Activated CD4-positive, alpha-beta memory T cell treated with anti-CD3 and anti-CD28 coated beads for 36 hours (primary cell): ENCODE data around the gene VSTM4. TPM values are rescaled to one million over a fixed set of nuclear protein-coding genes. Genes with fewer than 3 reads are reported as not detected.

Experiments
- CTCF ChIA-PET: fragments of 350-600 bp; sonication (Branson Sonifier 250); formaldehyde crosslinking; loops from one replicate; lab custom pipeline; 2021; ENCODE audit warnings: antibody characterized with exemption, inconsistent platforms; lab: Charles Lee
- POLR2A ChIA-PET: fragments of 350-600 bp; sonication (Branson Sonifier 250); formaldehyde crosslinking; loops from one replicate; lab custom pipeline; 2021; ENCODE audit warnings: antibody characterized with exemption; lab: Charles Lee
- DNase-seq: peaks from one replicate; pipeline ENCODE4 v3.0.0-alpha.2; 2020
- H3K27ac Mint-ChIP-seq: one replicate; pipeline ENCODE4 v1.8.0; 2021; ENCODE audit warnings: mixed read lengths
- H3K27me3 Mint-ChIP-seq: one replicate; pipeline ENCODE4 v1.8.0; 2021; ENCODE audit warnings: mixed read lengths
- H3K36me3 Mint-ChIP-seq: one replicate; pipeline ENCODE4 v1.8.0; 2021; ENCODE audit warnings: mixed read lengths
- H3K4me1 Mint-ChIP-seq: one replicate; pipeline ENCODE4 v1.8.0; 2021; ENCODE audit warnings: low read depth, mixed read lengths
- H3K4me3 Mint-ChIP-seq: one replicate; pipeline ENCODE4 v1.8.0; 2021; ENCODE audit warnings: mild to moderate bottlenecking, mixed read lengths
- H3K9me3 Mint-ChIP-seq: one replicate; pipeline ENCODE4 v1.8.0; 2021; ENCODE audit warnings: mixed read lengths
- intact Hi-C: fragments of 100-400 bp; cut with micrococcal nuclease; formaldehyde crosslinking; loops from one replicate; pipeline ENCODE4 v1.15.1; 2023
- total RNA-seq, 2 experiments: library from RNA; stranded (reverse); gene quantifications; one replicate each; pipeline ENCODE4 v1.2.3, GENCODE V29; 2021

VSTM4 gene
- total RNA-seq, 2 experiments from 2014 or later: 0.10 to 0.24 TPM

DNA sequence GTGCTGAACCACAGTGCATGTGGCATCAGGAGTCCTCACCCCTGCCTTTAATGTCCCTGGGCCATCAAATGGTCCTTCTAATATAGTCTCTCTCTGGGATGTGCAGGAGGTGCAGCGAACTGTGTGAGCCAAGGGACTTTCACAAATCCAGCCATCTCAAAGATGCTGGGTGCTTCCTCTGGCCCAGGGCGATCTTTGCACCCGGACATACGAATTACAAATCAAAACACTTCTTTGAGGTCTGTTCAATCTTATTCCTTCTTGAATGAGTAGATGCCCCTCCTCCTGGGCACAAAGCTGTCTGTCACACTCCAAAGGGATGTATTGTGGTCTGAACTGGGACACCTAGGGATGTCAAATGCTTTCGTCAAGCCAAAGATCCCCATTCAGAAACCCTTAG lies 60.6 kb downstream of the VSTM4 start:
- Mint-ChIP-seq H3K9me3 (peaks cover under 1% of the 10 kb centered on the region), H3K36me3 (no peaks in the 10 kb centered on the region), H3K4me1 (no peaks in the 10 kb centered on the region), H3K27me3 (peaks cover 3% of the 10 kb centered on the region), H3K4me3 (no peak overlapping the region), H3K27ac (no peak overlapping the region)
- DNase-seq: no peak
- ChIA-PET POLR2A (no interaction called here), CTCF (no interaction called here)
- intact Hi-C loops: no loop called here

DNA sequence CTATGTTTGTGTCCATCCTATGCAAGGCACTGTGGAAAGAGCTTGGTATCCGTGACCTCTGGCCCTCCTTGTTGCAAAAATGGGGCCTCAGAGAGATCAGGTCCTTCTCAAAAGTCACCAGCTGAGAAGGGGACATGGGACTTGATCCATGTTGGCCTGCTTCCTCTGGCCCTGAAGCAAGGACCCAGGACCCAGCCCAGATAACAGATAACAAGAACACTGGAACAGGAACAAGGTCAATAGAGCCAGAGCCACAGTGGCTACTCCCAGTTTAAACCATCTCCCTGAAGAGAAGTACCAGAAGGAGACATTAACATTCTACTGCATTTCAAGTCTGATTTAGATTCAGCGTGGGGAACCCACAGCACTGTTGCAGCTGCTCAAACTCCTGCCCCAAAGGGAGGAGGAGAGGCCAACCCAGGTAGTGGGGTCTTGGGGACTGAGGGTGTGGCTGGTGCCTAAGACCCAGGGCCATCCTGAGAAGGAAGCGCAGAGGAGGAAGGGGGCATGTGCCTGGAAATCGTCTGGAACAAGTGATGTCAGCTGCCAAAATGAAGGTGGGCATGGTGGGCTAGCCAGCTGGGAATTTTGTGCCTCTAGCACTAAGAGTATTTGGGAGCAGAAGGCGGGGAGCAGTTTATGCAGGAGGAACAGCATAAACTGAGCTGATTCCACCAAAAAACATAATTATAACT lies 61.2 kb downstream of the VSTM4 start:
- POLR2A ChIA-PET: no interaction called here
- CTCF ChIA-PET: interaction anchor here (1.0 kb wide), 1 partner anchor 24 kb away, joined by 3 read pairs; no protein-coding TSS in a partner anchor
- intact Hi-C loops: no loop called here
- no peak overlapping the region for H3K27ac Mint-ChIP-seq
- H3K36me3 Mint-ChIP-seq: no peaks in the 10 kb centered on the region
- no peak overlapping the region for H3K4me3 Mint-ChIP-seq
- no peaks in the 10 kb centered on the region for H3K9me3 Mint-ChIP-seq
- no peak for DNase-seq
- no peaks in the 10 kb centered on the region for H3K4me1 Mint-ChIP-seq
- H3K27me3 Mint-ChIP-seq: peaks cover 3% of the 10 kb centered on the region

DNA sequence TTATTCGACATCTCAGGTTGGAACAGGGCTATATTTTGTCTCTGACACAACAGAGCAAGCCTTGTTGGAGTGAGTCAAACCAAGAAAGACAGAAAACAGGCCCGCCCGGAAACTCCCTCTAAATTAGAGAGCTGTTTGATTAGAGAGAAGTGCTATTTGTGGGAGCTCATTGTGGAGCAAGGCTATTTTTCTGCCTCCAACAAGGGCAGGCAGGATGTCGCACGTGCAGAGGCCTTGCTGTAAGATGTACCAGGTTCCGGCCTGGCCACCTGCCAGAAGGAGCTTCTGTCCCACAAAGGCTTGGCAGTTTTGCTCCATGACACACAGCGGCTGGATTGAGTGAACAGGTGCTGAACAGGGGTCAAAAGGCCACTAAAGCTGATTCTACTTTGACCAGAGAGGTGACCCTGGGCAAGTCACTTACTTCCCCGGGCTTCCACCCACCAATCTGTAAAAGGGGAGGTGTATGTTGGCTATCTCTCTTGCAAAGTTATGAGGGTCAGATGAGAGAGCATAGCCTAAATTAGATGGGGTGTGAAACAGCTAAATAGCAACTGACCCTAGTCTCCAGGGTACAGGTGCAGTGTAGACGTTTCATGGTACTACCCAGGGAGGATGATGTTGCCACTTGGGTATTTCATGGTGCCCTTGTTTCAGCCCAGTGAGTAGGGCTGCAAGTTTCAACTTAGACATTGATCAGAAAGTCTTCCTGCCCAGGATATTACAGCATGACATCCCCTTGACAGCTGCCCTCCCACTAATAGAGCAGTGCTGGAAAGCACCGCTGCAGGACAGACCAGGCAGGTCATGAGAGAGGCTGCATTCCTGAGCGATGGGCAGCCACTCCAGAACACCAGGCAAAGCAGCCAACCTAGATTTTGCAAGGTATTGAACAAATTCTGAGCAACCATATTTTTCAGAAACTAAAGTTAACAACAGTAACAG lies 62.0 kb downstream of the VSTM4 start:
- peak; percentile 32 for DNase-seq

DNA sequence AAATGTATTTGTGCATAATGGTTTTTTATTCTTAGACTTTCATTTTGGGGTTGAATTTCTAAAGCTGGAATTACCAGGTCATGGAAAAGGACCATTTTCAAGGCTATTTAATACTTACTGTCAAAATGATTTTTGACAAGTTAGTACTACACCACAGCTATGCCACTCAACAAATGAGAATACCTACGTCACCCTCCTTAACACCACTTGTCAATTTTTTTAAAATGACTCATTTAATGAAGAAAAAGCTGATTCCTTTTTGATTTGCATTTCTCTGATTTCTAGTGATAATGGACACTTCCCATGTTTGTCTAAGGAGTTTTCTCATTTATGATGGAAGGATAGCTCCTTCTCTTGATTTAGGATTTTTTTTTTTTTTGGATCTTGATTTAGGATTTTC lies 63.3 kb downstream of the VSTM4 start:
- Mint-ChIP-seq H3K4me3 (no peak overlapping the region), H3K4me1 (no peaks in the 10 kb centered on the region), H3K27ac (no peak overlapping the region), H3K9me3 (no peaks in the 10 kb centered on the region), H3K36me3 (no peaks in the 10 kb centered on the region), H3K27me3 (peaks cover 6% of the 10 kb centered on the region)
- POLR2A ChIA-PET: no interaction called here
- intact Hi-C loops: no loop called here
- no peak for DNase-seq
- CTCF ChIA-PET: interaction anchor here (0.8 to 1.7 kb wide), 2 partner anchors 163 to 396 kb away, joined by 3 to 4 read pairs; no protein-coding TSS in a partner anchor

More for the DNA sequence above, 62.0 kb downstream of the VSTM4 start:
- ChIA-PET POLR2A (no interaction called here), CTCF (interaction anchor here (1.0 to 1.7 kb wide), 2 partner anchors 24 to 397 kb away, joined by 3 to 4 read pairs; no protein-coding TSS in a partner anchor)
- Mint-ChIP-seq H3K9me3 (no peaks in the 10 kb centered on the region), H3K27ac (no peak overlapping the region), H3K4me3 (no peak overlapping the region), H3K4me1 (no peaks in the 10 kb centered on the region), H3K36me3 (no peaks in the 10 kb centered on the region), H3K27me3 (peaks cover 3% of the 10 kb centered on the region)
- intact Hi-C loops: no loop called here

DNA sequence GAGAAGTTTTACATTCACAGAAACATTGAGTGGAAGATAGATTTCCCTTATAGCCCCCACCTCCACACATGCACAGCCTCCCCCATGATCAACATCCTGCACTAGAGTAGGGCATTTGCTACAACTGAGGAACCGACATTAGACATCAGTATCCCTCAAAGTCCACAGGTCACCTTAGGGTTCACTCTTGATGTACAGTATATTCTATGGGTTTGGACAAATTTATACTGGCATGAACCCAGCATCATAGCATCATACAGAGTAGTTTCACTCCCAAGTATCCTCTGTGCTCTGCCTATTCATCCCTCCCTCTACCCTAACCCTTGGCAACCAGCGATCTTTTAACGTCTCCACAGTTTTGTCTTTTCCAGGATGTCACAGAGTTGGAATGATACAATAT lies 64.4 kb downstream of the VSTM4 start:
- POLR2A ChIA-PET: no interaction called here
- no peaks in the 10 kb centered on the region for H3K9me3 Mint-ChIP-seq
- no peaks in the 10 kb centered on the region for H3K4me1 Mint-ChIP-seq
- H3K4me3 Mint-ChIP-seq: no peak overlapping the region
- no peak for DNase-seq
- intact Hi-C loops: no loop called here
- H3K36me3 Mint-ChIP-seq: no peaks in the 10 kb centered on the region
- no peak overlapping the region for H3K27ac Mint-ChIP-seq
- CTCF ChIA-PET: no interaction called here
- peaks cover 6% of the 10 kb centered on the region for H3K27me3 Mint-ChIP-seq

DNA sequence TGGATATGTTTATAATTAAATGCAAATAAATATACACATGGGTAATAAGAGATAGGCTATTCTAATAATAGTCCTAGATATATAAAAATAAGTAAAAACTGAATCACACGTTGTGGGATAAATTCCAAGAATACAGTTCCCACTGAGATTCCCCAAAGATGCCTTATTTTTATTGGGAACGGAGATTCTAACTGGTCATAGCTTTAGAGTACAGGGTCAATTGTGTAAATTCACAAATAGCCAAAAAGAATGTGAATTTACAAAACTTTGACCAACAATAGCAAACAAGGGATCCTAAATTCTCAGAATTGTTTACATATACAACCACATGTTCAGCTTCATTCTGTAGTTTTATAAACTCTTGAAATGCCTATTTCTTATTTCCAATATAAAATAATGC lies 65.0 kb downstream of the VSTM4 start:
- no peaks in the 10 kb centered on the region for H3K9me3 Mint-ChIP-seq
- H3K4me3 Mint-ChIP-seq: no peak overlapping the region
- ChIA-PET CTCF (no interaction called here), POLR2A (no interaction called here)
- no peak for DNase-seq
- no peaks in the 10 kb centered on the region for H3K36me3 Mint-ChIP-seq
- no peak overlapping the region for H3K27ac Mint-ChIP-seq
- no peaks in the 10 kb centered on the region for H3K4me1 Mint-ChIP-seq
- intact Hi-C loops: no loop called here
- H3K27me3 Mint-ChIP-seq: peaks cover 6% of the 10 kb centered on the region

DNA sequence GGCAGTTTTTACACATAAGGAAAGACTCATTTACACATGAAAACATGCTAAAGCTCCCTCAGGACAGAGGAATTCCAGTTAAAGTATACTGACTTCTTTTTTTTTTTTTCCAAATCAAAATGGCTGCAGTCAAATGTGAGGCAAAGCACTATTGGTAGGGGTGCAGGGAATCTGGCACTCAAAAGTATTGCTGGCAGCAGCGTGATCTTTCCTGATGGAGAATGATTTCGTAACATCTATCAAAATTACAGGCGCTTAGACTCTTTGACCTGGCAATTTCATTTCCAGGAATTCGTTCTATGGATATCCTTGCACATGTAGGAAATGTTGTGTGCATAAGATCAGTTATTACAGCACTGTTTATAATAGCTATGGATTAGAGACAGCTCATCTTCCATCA lies 65.7 kb downstream of the VSTM4 start:
- intact Hi-C loops: no loop called here
- Mint-ChIP-seq H3K4me3 (no peak overlapping the region), H3K27ac (no peak overlapping the region), H3K9me3 (no peaks in the 10 kb centered on the region), H3K4me1 (no peaks in the 10 kb centered on the region), H3K27me3 (peaks cover 6% of the 10 kb centered on the region), H3K36me3 (no peaks in the 10 kb centered on the region)
- POLR2A ChIA-PET: no interaction called here
- no peak for DNase-seq
- CTCF ChIA-PET: no interaction called here

DNA sequence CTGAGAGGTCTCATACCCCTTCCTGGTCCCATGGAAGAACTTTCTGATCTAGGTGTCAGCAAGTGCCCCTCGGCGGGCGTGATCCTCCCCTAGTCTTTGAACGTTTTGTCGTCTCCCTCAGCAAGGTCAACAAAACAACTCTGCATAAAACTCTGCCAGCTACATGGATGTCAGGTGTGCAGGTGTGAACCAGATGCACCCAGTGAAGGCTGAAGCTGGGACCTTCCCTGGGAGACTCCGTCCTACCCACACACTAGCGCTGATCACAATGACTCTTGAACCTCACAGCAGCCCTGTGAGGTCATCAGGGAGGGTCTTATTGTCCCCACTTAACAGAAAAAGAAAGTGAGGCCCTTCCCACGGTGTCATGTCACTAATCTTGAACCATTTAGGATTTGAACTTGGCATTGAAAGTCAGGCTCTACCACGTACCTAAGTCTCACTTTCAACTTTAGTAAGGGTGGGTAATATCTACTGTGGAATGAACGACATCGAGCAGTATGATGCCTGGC lies 68.1 kb downstream of the VSTM4 start:
- Mint-ChIP-seq H3K4me3 (no peak overlapping the region), H3K27me3 (peaks cover 3% of the 10 kb centered on the region), H3K4me1 (no peaks in the 10 kb centered on the region), H3K36me3 (no peaks in the 10 kb centered on the region), H3K27ac (no peak overlapping the region), H3K9me3 (no peaks in the 10 kb centered on the region)
- ChIA-PET CTCF (no interaction called here), POLR2A (no interaction called here)
- intact Hi-C loops: no loop called here
- no peak for DNase-seq

DNA sequence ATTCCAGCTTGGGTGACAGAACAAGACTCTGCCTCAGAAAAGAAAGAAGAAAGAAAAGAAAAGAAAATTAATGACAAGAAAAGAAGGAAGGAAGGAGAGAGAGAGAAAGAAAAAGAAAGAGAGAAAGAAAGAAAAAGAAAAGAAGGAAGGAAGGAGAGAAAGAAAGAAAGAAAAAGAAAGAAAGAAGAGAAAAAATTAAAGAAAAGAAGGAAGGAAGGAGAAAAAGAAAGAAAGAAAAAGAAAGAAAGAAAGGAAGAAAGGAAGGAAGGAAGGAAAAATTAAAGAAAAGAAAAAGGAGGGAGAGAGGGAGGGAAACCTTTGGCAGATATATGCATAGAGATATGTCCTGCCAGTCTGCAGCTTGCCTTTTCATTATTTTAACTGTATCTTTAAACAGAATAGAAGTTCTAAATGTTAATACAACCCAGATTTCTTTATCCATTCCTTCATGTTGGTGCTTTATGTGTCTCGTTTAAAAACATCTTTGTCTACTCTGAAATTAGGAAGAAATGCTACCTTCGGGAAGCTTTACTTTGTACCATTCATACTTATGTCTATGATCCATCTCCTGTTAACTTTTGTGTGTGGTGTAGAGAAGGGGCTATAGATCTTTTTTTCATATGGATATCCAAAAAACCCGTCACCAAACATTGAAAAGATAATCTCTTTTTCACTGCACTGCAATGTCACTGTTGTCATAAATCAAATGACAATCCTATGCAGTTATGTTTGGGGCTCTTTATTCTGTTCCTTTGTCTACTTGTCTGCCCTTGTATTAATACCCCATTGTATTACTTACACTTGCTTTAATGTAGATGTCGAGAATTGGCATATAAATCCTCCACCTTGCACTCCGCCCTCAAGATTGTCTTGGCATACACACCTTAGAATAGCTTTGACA lies 70.8 kb downstream of the VSTM4 start:
- ChIA-PET CTCF (no interaction called here), POLR2A (no interaction called here)
- no peak overlapping the region for H3K4me3 Mint-ChIP-seq
- no peak for DNase-seq
- H3K4me1 Mint-ChIP-seq: no peaks in the 10 kb centered on the region
- H3K9me3 Mint-ChIP-seq: no peaks in the 10 kb centered on the region
- no peak overlapping the region for H3K27ac Mint-ChIP-seq
- H3K36me3 Mint-ChIP-seq: no peaks in the 10 kb centered on the region
- intact Hi-C loops: no loop called here
- H3K27me3 Mint-ChIP-seq: peaks cover 3% of the 10 kb centered on the region

DNA sequence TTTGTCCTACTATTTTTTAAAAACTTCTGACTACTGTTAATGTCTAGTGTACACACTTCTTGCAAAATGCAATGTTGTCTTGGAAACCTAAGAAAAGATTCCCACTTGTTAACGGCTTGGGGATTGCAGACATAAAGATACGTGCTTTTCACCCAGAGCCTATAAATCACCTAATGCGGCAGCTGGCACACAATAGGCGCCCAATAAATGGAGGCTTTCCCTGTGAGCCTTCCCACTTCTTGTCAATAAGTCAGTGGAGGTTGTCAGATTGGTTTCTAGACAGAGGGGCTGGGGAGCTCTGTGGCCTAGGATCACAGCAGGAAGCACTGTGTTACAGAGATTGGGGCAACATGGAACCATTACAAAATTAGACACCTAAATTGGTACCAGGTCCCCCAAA lies 74.7 kb downstream of the VSTM4 start:
- Mint-ChIP-seq H3K36me3 (no peaks in the 10 kb centered on the region), H3K9me3 (no peaks in the 10 kb centered on the region), H3K4me1 (no peaks in the 10 kb centered on the region), H3K27me3 (no peaks in the 10 kb centered on the region), H3K4me3 (no peak overlapping the region), H3K27ac (no peak overlapping the region)
- CTCF ChIA-PET: no interaction called here
- POLR2A ChIA-PET: no interaction called here
- DNase-seq: no peak
- intact Hi-C loops: no loop called here

DNA sequence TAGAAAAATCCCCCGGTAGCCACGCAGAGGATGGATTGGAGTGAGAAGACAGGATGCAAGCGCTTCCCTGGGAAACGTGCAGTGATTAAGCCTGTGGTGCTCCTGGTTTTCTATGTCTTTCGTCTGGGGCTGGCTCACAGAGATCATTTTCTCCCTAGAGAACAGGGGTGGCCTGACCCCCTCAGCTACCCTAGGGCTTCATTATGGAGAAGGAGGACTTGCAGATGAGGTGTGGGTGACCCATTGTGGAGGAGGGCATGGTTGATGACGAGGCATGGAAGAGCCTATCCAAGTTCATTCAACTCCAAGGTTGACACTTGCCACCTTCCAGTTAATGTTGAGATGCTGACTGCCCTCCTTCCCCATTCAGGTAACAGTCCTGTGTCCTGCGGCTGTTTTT lies 75.9 kb downstream of the VSTM4 start:
- H3K27me3 Mint-ChIP-seq: no peaks in the 10 kb centered on the region
- no peak overlapping the region for H3K4me3 Mint-ChIP-seq
- H3K4me1 Mint-ChIP-seq: no peaks in the 10 kb centered on the region
- POLR2A ChIA-PET: no interaction called here
- intact Hi-C loops: no loop called here
- no peaks in the 10 kb centered on the region for H3K9me3 Mint-ChIP-seq
- H3K27ac Mint-ChIP-seq: no peak overlapping the region
- DNase-seq: no peak
- H3K36me3 Mint-ChIP-seq: no peaks in the 10 kb centered on the region
- CTCF ChIA-PET: interaction anchor here (0.6 kb wide), 1 partner anchor 199 kb away, joined by 3 read pairs; no protein-coding TSS in a partner anchor
